ENCODE results near the gene USP8.

The USP8 gene

GRCh38 chr15:50523851-50524251, 99.6 kb downstream of the USP8 start:
- H3K4me1 ChIP-seq (ENCODE audit: control insufficient read depth in 5 of 5, insufficient read depth in 5 of 5, low read length in 5 of 5) = no peaks in the 10 kb centered on the region
- no peak overlapping the region for H3K9ac ChIP-seq (ENCODE audit: low read length in 5 of 5)
- H3K9me3 ChIP-seq (ENCODE audit: control insufficient read depth in 5 of 5, low read length in 5 of 5) = no peaks in the 10 kb centered on the region
- H3K27me3 ChIP-seq (ENCODE audit: control insufficient read depth in 5 of 5, insufficient read depth in 4 of 5, low read length in 5 of 5) = no peaks in the 10 kb centered on the region
- no peak overlapping the region for H3K27ac ChIP-seq (ENCODE audit: low read depth, low read length)
- no peak overlapping the region for H3K4me3 ChIP-seq (ENCODE audit: low read depth in 1 of 5, low read length in 5 of 5)
- no peaks in the 10 kb centered on the region for H3K36me3 ChIP-seq (ENCODE audit: control insufficient read depth in 5 of 5, insufficient read depth in 5 of 5, low read length in 5 of 5)

GRCh38 chr15:50531163-50531562, 107.0 kb downstream of the USP8 start:
- Histone ChIP-seq H3K4me1 (ENCODE audit: control insufficient read depth in 5 of 5, insufficient read depth in 5 of 5, low read length in 5 of 5) (no peaks in the 10 kb centered on the region), H3K9ac (ENCODE audit: low read length in 5 of 5) (no peak overlapping the region), H3K9me3 (ENCODE audit: control insufficient read depth in 5 of 5, low read length in 5 of 5) (no peaks in the 10 kb centered on the region), H3K27ac (ENCODE audit: low read depth, low read length) (no peak overlapping the region), H3K36me3 (ENCODE audit: control insufficient read depth in 5 of 5, insufficient read depth in 5 of 5, low read length in 5 of 5) (no peaks in the 10 kb centered on the region), H3K27me3 (ENCODE audit: control insufficient read depth in 5 of 5, insufficient read depth in 4 of 5, low read length in 5 of 5) (no peaks in the 10 kb centered on the region), H3K4me3 (ENCODE audit: low read depth in 1 of 5, low read length in 5 of 5) (no peak overlapping the region)

- Histone ChIP-seq H3K9me3 (ENCODE audit: control insufficient read depth in 5 of 5, low read length in 5 of 5) (no peaks in the 10 kb centered on the region), H3K9ac (ENCODE audit: low read length in 5 of 5) (no peak overlapping the region), H3K4me1 (ENCODE audit: control insufficient read depth in 5 of 5, insufficient read depth in 5 of 5, low read length in 5 of 5) (no peaks in the 10 kb centered on the region), H3K4me3 (ENCODE audit: low read depth in 1 of 5, low read length in 5 of 5) (no peak overlapping the region), H3K36me3 (ENCODE audit: control insufficient read depth in 5 of 5, insufficient read depth in 5 of 5, low read length in 5 of 5) (no peaks in the 10 kb centered on the region), H3K27ac (ENCODE audit: low read depth, low read length) (no peak overlapping the region), H3K27me3 (ENCODE audit: control insufficient read depth in 5 of 5, insufficient read depth in 4 of 5, low read length in 5 of 5) (no peaks in the 10 kb centered on the region)
These were observed 107.6 kb downstream of the USP8 start for GRCh38 chr15:50531766-50532165.

- no peak overlapping the region for H3K9ac ChIP-seq (ENCODE audit: low read length in 5 of 5)
- no peak overlapping the region for H3K4me3 ChIP-seq (ENCODE audit: low read depth in 1 of 5, low read length in 5 of 5)
- H3K4me1 ChIP-seq (ENCODE audit: control insufficient read depth in 5 of 5, insufficient read depth in 5 of 5, low read length in 5 of 5) = peaks cover 0 to 6% (median 0%) of the 10 kb centered on the region in 5 donors
- no peak overlapping the region for H3K27ac ChIP-seq (ENCODE audit: low read depth, low read length)
- H3K27me3 ChIP-seq (ENCODE audit: control insufficient read depth in 5 of 5, insufficient read depth in 4 of 5, low read length in 5 of 5) = no peaks in the 10 kb centered on the region
- H3K9me3 ChIP-seq (ENCODE audit: control insufficient read depth in 5 of 5, low read length in 5 of 5) = no peaks in the 10 kb centered on the region
- H3K36me3 ChIP-seq (ENCODE audit: control insufficient read depth in 5 of 5, insufficient read depth in 5 of 5, low read length in 5 of 5) = no peaks in the 10 kb centered on the region
These were observed 118.6 kb downstream of the USP8 start for GRCh38 chr15:50542887-50543210.

- Histone ChIP-seq H3K4me1 (ENCODE audit: control insufficient read depth in 5 of 5, insufficient read depth in 5 of 5, low read length in 5 of 5) (peaks cover 0 to 6% (median 0%) of the 10 kb centered on the region in 5 donors), H3K27ac (ENCODE audit: low read depth, low read length) (no peak overlapping the region), H3K27me3 (ENCODE audit: control insufficient read depth in 5 of 5, insufficient read depth in 4 of 5, low read length in 5 of 5) (no peaks in the 10 kb centered on the region), H3K4me3 (ENCODE audit: low read depth in 1 of 5, low read length in 5 of 5) (no peak overlapping the region), H3K9me3 (ENCODE audit: control insufficient read depth in 5 of 5, low read length in 5 of 5) (no peaks in the 10 kb centered on the region), H3K36me3 (ENCODE audit: control insufficient read depth in 5 of 5, insufficient read depth in 5 of 5, low read length in 5 of 5) (no peaks in the 10 kb centered on the region), H3K9ac (ENCODE audit: low read length in 5 of 5) (no peak overlapping the region)
These were observed 119.4 kb downstream of the USP8 start for GRCh38 chr15:50543556-50543955.

- Histone ChIP-seq H3K27me3 (ENCODE audit: control insufficient read depth in 5 of 5, insufficient read depth in 4 of 5, low read length in 5 of 5) (no peaks in the 10 kb centered on the region), H3K9me3 (ENCODE audit: control insufficient read depth in 5 of 5, low read length in 5 of 5) (no peaks in the 10 kb centered on the region), H3K27ac (ENCODE audit: low read depth, low read length) (no peak overlapping the region), H3K4me3 (ENCODE audit: low read depth in 1 of 5, low read length in 5 of 5) (no peak overlapping the region), H3K4me1 (ENCODE audit: control insufficient read depth in 5 of 5, insufficient read depth in 5 of 5, low read length in 5 of 5) (peaks cover 0 to 6% (median 0%) of the 10 kb centered on the region in 5 donors), H3K36me3 (ENCODE audit: control insufficient read depth in 5 of 5, insufficient read depth in 5 of 5, low read length in 5 of 5) (no peaks in the 10 kb centered on the region), H3K9ac (ENCODE audit: low read length in 5 of 5) (no peak overlapping the region)
These were observed 120.2 kb downstream of the USP8 start for GRCh38 chr15:50544368-50544767.

- Histone ChIP-seq H3K27ac (ENCODE audit: low read depth, low read length) (no peak within 1 kb of the TSS), H3K27me3 (ENCODE audit: control insufficient read depth in 5 of 5, insufficient read depth in 4 of 5, low read length in 5 of 5) (no peaks in the 10 kb centered on the region), H3K4me3 (ENCODE audit: low read depth in 1 of 5, low read length in 5 of 5) (no peak within 1 kb of the TSS), H3K4me1 (ENCODE audit: control insufficient read depth in 5 of 5, insufficient read depth in 5 of 5, low read length in 5 of 5) (peaks cover 0 to 5% (median 0%) of the 10 kb centered on the region in 5 donors), H3K9ac (ENCODE audit: low read length in 5 of 5) (no peak within 1 kb of the TSS), H3K36me3 (ENCODE audit: control insufficient read depth in 5 of 5, insufficient read depth in 5 of 5, low read length in 5 of 5) (no peaks in the 10 kb centered on the region), H3K9me3 (ENCODE audit: control insufficient read depth in 5 of 5, low read length in 5 of 5) (no peaks in the 10 kb centered on the region)
These were observed 122.4 kb downstream of the USP8 start, which contains the start of gene USP50 for GRCh38 chr15:50546566-50546965. Gene USP50, minus strand, starts transcription at chr15:50546666. Its CDS starts 141 bp downstream, at chr15:50546525.

GRCh38 chr15:50549326-50549725, 125.1 kb downstream of the USP8 start:
- Histone ChIP-seq H3K4me1 (ENCODE audit: control insufficient read depth in 5 of 5, insufficient read depth in 5 of 5, low read length in 5 of 5) (no peaks in the 10 kb centered on the region), H3K27me3 (ENCODE audit: control insufficient read depth in 5 of 5, insufficient read depth in 4 of 5, low read length in 5 of 5) (no peaks in the 10 kb centered on the region), H3K9me3 (ENCODE audit: control insufficient read depth in 5 of 5, low read length in 5 of 5) (no peaks in the 10 kb centered on the region), H3K4me3 (ENCODE audit: low read depth in 1 of 5, low read length in 5 of 5) (no peak overlapping the region), H3K36me3 (ENCODE audit: control insufficient read depth in 5 of 5, insufficient read depth in 5 of 5, low read length in 5 of 5) (no peaks in the 10 kb centered on the region), H3K27ac (ENCODE audit: low read depth, low read length) (no peak overlapping the region), H3K9ac (ENCODE audit: low read length in 5 of 5) (no peak overlapping the region)

GRCh38 chr15:50552238-50552637, 128.0 kb downstream of the USP8 start:
- no peak overlapping the region for H3K27ac ChIP-seq (ENCODE audit: low read depth, low read length)
- H3K4me3 ChIP-seq (ENCODE audit: low read depth in 1 of 5, low read length in 5 of 5) = no peak overlapping the region
- H3K9ac ChIP-seq (ENCODE audit: low read length in 5 of 5) = no peak overlapping the region
- no peaks in the 10 kb centered on the region for H3K9me3 ChIP-seq (ENCODE audit: control insufficient read depth in 5 of 5, low read length in 5 of 5)
- no peaks in the 10 kb centered on the region for H3K4me1 ChIP-seq (ENCODE audit: control insufficient read depth in 5 of 5, insufficient read depth in 5 of 5, low read length in 5 of 5)
- no peaks in the 10 kb centered on the region for H3K27me3 ChIP-seq (ENCODE audit: control insufficient read depth in 5 of 5, insufficient read depth in 4 of 5, low read length in 5 of 5)
- H3K36me3 ChIP-seq (ENCODE audit: control insufficient read depth in 5 of 5, insufficient read depth in 5 of 5, low read length in 5 of 5) = peaks cover 0 to 8% (median 0%) of the 10 kb centered on the region in 5 donors

GRCh38 chr15:50556642-50557371, 132.6 kb downstream of the USP8 start:
- no peaks in the 10 kb centered on the region for H3K9me3 ChIP-seq (ENCODE audit: control insufficient read depth in 5 of 5, low read length in 5 of 5)
- no peaks in the 10 kb centered on the region for H3K4me1 ChIP-seq (ENCODE audit: control insufficient read depth in 5 of 5, insufficient read depth in 5 of 5, low read length in 5 of 5)
- H3K9ac ChIP-seq (ENCODE audit: low read length in 5 of 5) = no peak overlapping the region
- no peak overlapping the region for H3K27ac ChIP-seq (ENCODE audit: low read depth, low read length)
- no peaks in the 10 kb centered on the region for H3K27me3 ChIP-seq (ENCODE audit: control insufficient read depth in 5 of 5, insufficient read depth in 4 of 5, low read length in 5 of 5)
- H3K4me3 ChIP-seq (ENCODE audit: low read depth in 1 of 5, low read length in 5 of 5) = no peak overlapping the region
- H3K36me3 ChIP-seq (ENCODE audit: control insufficient read depth in 5 of 5, insufficient read depth in 5 of 5, low read length in 5 of 5) = peaks cover 9 to 26% (median 15%) of the 10 kb centered on the region in 5 donors

Measured in subcutaneous abdominal adipose tissue (tissue), 5 donors.